HCT116 (cell line): ENCODE results near the gene METTL26. TPM values are rescaled to one million over a fixed set of nuclear protein-coding genes. Genes with fewer than 3 reads are reported as not detected.

ENCODE experiments used
- ATAC-seq: fragments of 200-7000 bp; cut with Tn5 transposase; 2 replicates; pipeline ENCODE4 v1.9.1; 2020; ENCODE audit warnings: mild to moderate bottlenecking, moderate library complexity
- BruUV-seq: library from RNA; stranded (reverse); fragments of 400-500 nt; replicated peaks from 2 replicates; lab custom pipeline; 2021; lab: Mats Ljungman, UMichigan
- CTCF ChIA-PET: fragments of 300-600 bp; sonication (Branson Sonifier 250); formaldehyde crosslinking; loops from one replicate; lab custom pipeline; 2021; ENCODE audit warnings: antibody characterized with exemption; lab: Charles Lee
- POLR2A ChIA-PET: fragments of 300-600, 350-600 bp; sonication (Branson Sonifier 250); formaldehyde crosslinking; loops from one replicate; lab custom pipeline; 2021; ENCODE audit warnings: antibody characterized with exemption; lab: Charles Lee
- RAD21 ChIA-PET, 2 experiments: fragments of 300-600 bp; sonication (Branson Sonifier 250); formaldehyde crosslinking; loops; one replicate each; lab custom pipeline; 2023; ENCODE audit warnings: low total read pairs in 2 of 2; ENCODE audit not compliant: uncharacterized antibody in 2 of 2, unreplicated experiment in 2 of 2, low non-redundant PET in 1 of 2; lab: Charles Lee
- DNase-seq: peaks from one replicate; pipeline ENCODE4 v3.0.0-alpha.2; 2010; ENCODE audit warnings: low read depth, low spot score
- H2AFZ ChIP-seq: fragments of 200-600 bp; shearing (Covaris generic), sonication (generic); 2 replicates; pipeline ENCODE4 v1.6.1; 2017; ENCODE audit warnings: low read depth, mixed run types, mixed read lengths, antibody characterized with exemption, low read length; ENCODE audit not compliant: poor library complexity, severe bottlenecking
- H3K27ac ChIP-seq: 2 replicates; pipeline ENCODE4 v1.5.1; 2012; ENCODE audit warnings: low read depth, low read length
- H3K27me3 ChIP-seq: fragments of 200-600 bp; sonication (generic); 2 replicates; pipeline ENCODE4 v1.6.1; 2016; ENCODE audit warnings: mixed run types, low read length, mixed read lengths; ENCODE audit not compliant: insufficient read depth
- H3K36me3 ChIP-seq, 2 experiments: fragments of 200-500 bp in 1 of 2; fragments of 200-600 bp in 1 of 2; sonication (Bioruptor generic) in 1 of 2; sonication (generic) in 1 of 2; 2 replicates each; pipeline versions ENCODE4 v1.5.1 to v1.6.1; 2014 to 2016; ENCODE audit warnings: low read length in 2 of 2, inconsistent platforms in 1 of 2, mixed read lengths in 1 of 2, mixed run types in 1 of 2; ENCODE audit not compliant: insufficient read depth in 2 of 2, control insufficient read depth in 1 of 2
- H3K4me1 ChIP-seq, 2 experiments: fragments of 200-600 bp in 1 of 2; sonication (generic) in 1 of 2; 2 replicates each; pipeline versions ENCODE4 v1.5.1 to v1.6.1; 2012 to 2017; ENCODE audit warnings: low read length in 2 of 2, inconsistent platforms in 1 of 2, mild to moderate bottlenecking in 1 of 2, mixed read lengths in 1 of 2, mixed run types in 1 of 2, moderate library complexity in 1 of 2; ENCODE audit not compliant: insufficient read depth in 2 of 2, control insufficient read depth in 1 of 2
- H3K4me2 ChIP-seq: fragments of 200-600 bp; sonication (generic); 2 replicates; pipeline ENCODE4 v1.6.1; 2017; ENCODE audit warnings: mixed run types, low read length, mixed read lengths
- H3K4me3 ChIP-seq, 2 experiments: fragments of 200-600 bp in 1 of 2; sonication (generic) in 1 of 2; replicated peaks in 1 of 2; 2 replicates each; pipeline ENCODE4 v1.5.1; 2011 to 2016; ENCODE audit warnings: low read length in 2 of 2, control low read depth in 1 of 2, low read depth in 1 of 2, mild to moderate bottlenecking in 1 of 2, mixed read lengths in 1 of 2, mixed run types in 1 of 2
- H3K79me2 ChIP-seq: fragments of 200-600 bp; sonication (generic); 2 replicates; pipeline ENCODE4 v1.6.1; 2017; ENCODE audit warnings: mild to moderate bottlenecking, mixed run types, low read length, moderate library complexity, mixed read lengths; ENCODE audit not compliant: insufficient read depth
- H3K9ac ChIP-seq: fragments of 200-600 bp; sonication (generic); 2 replicates; pipeline ENCODE4 v1.6.1; 2016; ENCODE audit warnings: low read length, mixed read lengths
- H3K9me2 ChIP-seq: fragments of 200-600 bp; sonication (generic), shearing (Covaris generic); 2 replicates; pipeline ENCODE4 v1.6.1; 2017; ENCODE audit warnings: mixed run types, mild to moderate bottlenecking, moderate library complexity; ENCODE audit not compliant: insufficient read depth
- H3K9me3 ChIP-seq, 2 experiments: fragments of 200-500 bp in 1 of 2; fragments of 200-600 bp in 1 of 2; sonication (Bioruptor generic) in 1 of 2; sonication (generic) in 1 of 2; 2 replicates each; pipeline ENCODE4 v1.6.1; 2014 to 2017; ENCODE audit warnings: low read length in 2 of 2, mixed read lengths in 2 of 2, inconsistent platforms in 1 of 2, low read depth in 1 of 2, mild to moderate bottlenecking in 1 of 2, mixed run types in 1 of 2, moderate library complexity in 1 of 2; ENCODE audit not compliant: control insufficient read depth in 1 of 2, insufficient read depth in 1 of 2
- H4K20me1 ChIP-seq: fragments of 200-600 bp; sonication (generic), shearing (Covaris generic); 2 replicates; pipeline ENCODE4 v1.6.1; 2017; ENCODE audit warnings: mixed run types, mild to moderate bottlenecking, moderate library complexity; ENCODE audit not compliant: insufficient read depth
- CBX3 ChIP-seq: IDR thresholded peaks from 2 replicates; pipeline ENCODE4 v1.6.1; 2012; ENCODE audit warnings: low read depth
- CEBPB ChIP-seq: IDR thresholded peaks from 2 replicates; pipeline ENCODE4 v1.6.1; 2012; ENCODE audit warnings: low read depth
- EGR1 ChIP-seq: IDR thresholded peaks from 2 replicates; pipeline ENCODE4 v1.6.1; 2012; ENCODE audit warnings: low read depth
- EZH2 ChIP-seq: fragments of 200-600 bp; sonication (generic); IDR thresholded peaks from 2 replicates; pipeline ENCODE4 v1.6.1; 2017; ENCODE audit warnings: antibody characterized with exemption, mixed run types
- FOSL1 ChIP-seq: IDR thresholded peaks from 2 replicates; pipeline ENCODE4 v1.6.1; 2012; ENCODE audit warnings: low read depth
- POLR2AphosphoS5 ChIP-seq: IDR thresholded peaks from 2 replicates; pipeline ENCODE4 v1.6.1; 2011; ENCODE audit warnings: mild to moderate bottlenecking, low read depth, low read length, moderate library complexity
- SIN3A ChIP-seq: IDR thresholded peaks from 2 replicates; pipeline ENCODE4 v1.6.1; 2012; ENCODE audit warnings: low read depth
- SP1 ChIP-seq: IDR thresholded peaks from 2 replicates; pipeline ENCODE4 v1.6.1; 2012; ENCODE audit warnings: low read depth
- TCF7L2 ChIP-seq: IDR thresholded peaks from 2 replicates; pipeline ENCODE4 v1.7.0; 2011; ENCODE audit warnings: borderline replicate concordance, inconsistent platforms; ENCODE audit not compliant: insufficient read depth, insufficient read length; ENCODE audit errors: extremely low read depth
- YY1 ChIP-seq: IDR thresholded peaks from 2 replicates; pipeline ENCODE4 v1.6.1; 2011; ENCODE audit warnings: low read length, low read depth, moderate library complexity, mild to moderate bottlenecking; ENCODE audit not compliant: insufficient replicate concordance; ENCODE audit errors: extremely low read depth
- ZFX ChIP-seq: fragments of 450-650 bp; IDR thresholded peaks from 2 replicates; pipeline ENCODE4 v1.6.1; 2017
- ZNF274 ChIP-seq: fragments of 200-500 bp; sonication (Bioruptor generic); IDR thresholded peaks from 2 replicates; pipeline ENCODE4 v1.6.1; 2014; ENCODE audit warnings: mild to moderate bottlenecking, low read depth, low read length, inconsistent platforms
- intact Hi-C: fragments of 100-400 bp; cut with micrococcal nuclease; formaldehyde crosslinking; loops from 2 replicates; pipeline ENCODE4 v1.10.0; 2022
- total RNA-seq: library from RNA; stranded (reverse); gene quantifications from one replicate; pipeline ENCODE4 v1.2.1, GENCODE V29; 2021; ENCODE audit not compliant: unreplicated experiment
- TF ChIP-seq, protein P1 (sequence below): IDR thresholded peaks from 2 replicates; pipeline ENCODE4 v1.6.1; 2011; ENCODE audit warnings: mild to moderate bottlenecking, low read length, moderate library complexity; ENCODE audit not compliant: insufficient replicate concordance; ENCODE audit errors: extremely low read depth
- TF ChIP-seq, protein P2 (sequence below): IDR thresholded peaks from 2 replicates; pipeline ENCODE4 v1.6.1; 2012; ENCODE audit warnings: low read depth
- TF ChIP-seq, protein P3 (sequence below): IDR thresholded peaks from 2 replicates; pipeline ENCODE4 v1.6.1; 2012

The METTL26 gene
- total RNA-seq, 1 experiment from 2014 or later, result 85.7 TPM

DNA sequence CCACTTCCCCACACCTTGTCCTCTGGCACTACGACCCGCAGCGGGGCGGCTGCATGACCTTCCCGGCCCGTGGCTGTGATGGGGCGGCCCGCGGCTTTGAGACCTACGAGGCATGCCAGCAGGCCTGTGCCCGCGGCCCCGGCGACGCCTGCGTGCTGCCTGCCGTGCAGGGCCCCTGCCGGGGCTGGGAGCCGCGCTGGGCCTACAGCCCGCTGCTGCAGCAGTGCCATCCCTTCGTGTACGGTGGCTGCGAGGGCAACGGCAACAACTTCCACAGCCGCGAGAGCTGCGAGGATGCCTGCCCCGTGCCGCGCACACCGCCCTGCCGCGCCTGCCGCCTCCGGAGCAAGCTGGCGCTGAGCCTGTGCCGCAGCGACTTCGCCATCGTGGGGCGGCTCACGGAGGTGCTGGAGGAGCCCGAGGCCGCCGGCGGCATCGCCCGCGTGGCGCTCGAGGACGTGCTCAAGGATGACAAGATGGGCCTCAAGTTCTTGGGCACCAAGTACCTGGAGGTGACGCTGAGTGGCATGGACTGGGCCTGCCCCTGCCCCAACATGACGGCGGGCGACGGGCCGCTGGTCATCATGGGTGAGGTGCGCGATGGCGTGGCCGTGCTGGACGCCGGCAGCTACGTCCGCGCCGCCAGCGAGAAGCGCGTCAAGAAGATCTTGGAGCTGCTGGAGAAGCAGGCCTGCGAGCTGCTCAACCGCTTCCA is 2.6 kb downstream of the METTL26 start:
- Histone ChIP-seq H4K20me1 (no peaks in the 10 kb centered on the region), H2AFZ (no peak overlapping the region), H3K27me3 (no peaks in the 10 kb centered on the region), H3K4me1 (peaks cover 3 to 21% of the 10 kb centered on the region in 2 experiments; a peak in 3 of 4 replicates), H3K27ac (no peak overlapping the region), H3K9ac (no peak overlapping the region), H3K79me2 (peaks cover 15% of the 10 kb centered on the region; the same call in 1 of the 2 replicates), H3K4me3 (no peak overlapping the region), H3K4me2 (no peak overlapping the region), H3K36me3 (no peaks in the 10 kb centered on the region), H3K9me3 (no peaks in the 10 kb centered on the region), H3K9me2 (no peaks in the 10 kb centered on the region)
- ChIA-PET POLR2A (no interaction called here), RAD21 (no interaction called here), CTCF (no interaction called here)
- no peak for ATAC-seq
- BruUV-seq, result no TSS peak
- intact Hi-C loops, result no loop called here
- TF ChIP-seq, protein P1, sequence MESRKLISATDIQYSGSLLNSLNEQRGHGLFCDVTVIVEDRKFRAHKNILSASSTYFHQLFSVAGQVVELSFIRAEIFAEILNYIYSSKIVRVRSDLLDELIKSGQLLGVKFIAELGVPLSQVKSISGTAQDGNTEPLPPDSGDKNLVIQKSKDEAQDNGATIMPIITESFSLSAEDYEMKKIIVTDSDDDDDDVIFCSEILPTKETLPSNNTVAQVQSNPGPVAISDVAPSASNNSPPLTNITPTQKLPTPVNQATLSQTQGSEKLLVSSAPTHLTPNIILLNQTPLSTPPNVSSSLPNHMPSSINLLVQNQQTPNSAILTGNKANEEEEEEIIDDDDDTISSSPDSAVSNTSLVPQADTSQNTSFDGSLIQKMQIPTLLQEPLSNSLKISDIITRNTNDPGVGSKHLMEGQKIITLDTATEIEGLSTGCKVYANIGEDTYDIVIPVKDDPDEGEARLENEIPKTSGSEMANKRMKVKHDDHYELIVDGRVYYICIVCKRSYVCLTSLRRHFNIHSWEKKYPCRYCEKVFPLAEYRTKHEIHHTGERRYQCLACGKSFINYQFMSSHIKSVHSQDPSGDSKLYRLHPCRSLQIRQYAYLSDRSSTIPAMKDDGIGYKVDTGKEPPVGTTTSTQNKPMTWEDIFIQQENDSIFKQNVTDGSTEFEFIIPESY, result no peak
- no peak for TF ChIP-seq CBX3
- TF ChIP-seq SIN3A, result no peak
- no peak for TF ChIP-seq SP1
- no peak for TF ChIP-seq FOSL1
- no peak for TF ChIP-seq YY1
- no peak for TF ChIP-seq CEBPB
- TF ChIP-seq ZFX, result no peak
- TF ChIP-seq POLR2AphosphoS5, result no peak
- TF ChIP-seq, protein P2, sequence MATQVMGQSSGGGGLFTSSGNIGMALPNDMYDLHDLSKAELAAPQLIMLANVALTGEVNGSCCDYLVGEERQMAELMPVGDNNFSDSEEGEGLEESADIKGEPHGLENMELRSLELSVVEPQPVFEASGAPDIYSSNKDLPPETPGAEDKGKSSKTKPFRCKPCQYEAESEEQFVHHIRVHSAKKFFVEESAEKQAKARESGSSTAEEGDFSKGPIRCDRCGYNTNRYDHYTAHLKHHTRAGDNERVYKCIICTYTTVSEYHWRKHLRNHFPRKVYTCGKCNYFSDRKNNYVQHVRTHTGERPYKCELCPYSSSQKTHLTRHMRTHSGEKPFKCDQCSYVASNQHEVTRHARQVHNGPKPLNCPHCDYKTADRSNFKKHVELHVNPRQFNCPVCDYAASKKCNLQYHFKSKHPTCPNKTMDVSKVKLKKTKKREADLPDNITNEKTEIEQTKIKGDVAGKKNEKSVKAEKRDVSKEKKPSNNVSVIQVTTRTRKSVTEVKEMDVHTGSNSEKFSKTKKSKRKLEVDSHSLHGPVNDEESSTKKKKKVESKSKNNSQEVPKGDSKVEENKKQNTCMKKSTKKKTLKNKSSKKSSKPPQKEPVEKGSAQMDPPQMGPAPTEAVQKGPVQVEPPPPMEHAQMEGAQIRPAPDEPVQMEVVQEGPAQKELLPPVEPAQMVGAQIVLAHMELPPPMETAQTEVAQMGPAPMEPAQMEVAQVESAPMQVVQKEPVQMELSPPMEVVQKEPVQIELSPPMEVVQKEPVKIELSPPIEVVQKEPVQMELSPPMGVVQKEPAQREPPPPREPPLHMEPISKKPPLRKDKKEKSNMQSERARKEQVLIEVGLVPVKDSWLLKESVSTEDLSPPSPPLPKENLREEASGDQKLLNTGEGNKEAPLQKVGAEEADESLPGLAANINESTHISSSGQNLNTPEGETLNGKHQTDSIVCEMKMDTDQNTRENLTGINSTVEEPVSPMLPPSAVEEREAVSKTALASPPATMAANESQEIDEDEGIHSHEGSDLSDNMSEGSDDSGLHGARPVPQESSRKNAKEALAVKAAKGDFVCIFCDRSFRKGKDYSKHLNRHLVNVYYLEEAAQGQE, result no peak
- TF ChIP-seq, protein P3, sequence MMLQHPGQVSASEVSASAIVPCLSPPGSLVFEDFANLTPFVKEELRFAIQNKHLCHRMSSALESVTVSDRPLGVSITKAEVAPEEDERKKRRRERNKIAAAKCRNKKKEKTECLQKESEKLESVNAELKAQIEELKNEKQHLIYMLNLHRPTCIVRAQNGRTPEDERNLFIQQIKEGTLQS, result no peak
- TF ChIP-seq EZH2, result no peak
- no peak for TF ChIP-seq ZNF274
- TF ChIP-seq EGR1, result no peak
- TF ChIP-seq TCF7L2, result no peak
- no peak for DNase-seq
